ENCODE measurements around the gene ADPRHL1. TPM values are rescaled to one million over a fixed set of nuclear protein-coding genes. Genes with fewer than 3 reads are reported as not detected.
A peak's percentile ranks its signal among the peaks of the same experiment; 100 is the strongest.

The ADPRHL1 gene
- total and polyA plus RNA-seq, 10 donors: 0.52 to 4.3 (median 1.5) TPM

- intact Hi-C loops (cut with DNase I; ENCODE audit: low total_unique reads): no loop called here
- TF ChIP-seq POLR2AphosphoS5 (IDR thresholded peaks at IDR 0.05): no peak
- no peak for TF ChIP-seq POLR2A (IDR thresholded peaks at IDR 0.05)
- TF ChIP-seq CTCF (IDR thresholded peaks at IDR 0.05 in 8 of 11, conservative IDR thresholded peaks at IDR 0.05 in 3 of 11): no peak
- DNase-seq: no peak
- H3K4me1 ChIP-seq: peaks cover 0 to 6% (median 0%) of the 10 kb centered on the region in 6 donors
- H3K27me3 ChIP-seq (replicated peaks in 1 of 7): no peaks in the 10 kb centered on the region
- no peak overlapping the region for H3K4me3 ChIP-seq
- H3K27ac ChIP-seq: no peak overlapping the region
- H3K9me3 ChIP-seq: no peaks in the 10 kb centered on the region
- WGBS, 5 donors: 94 to 96% (median 95%) methylated on average over 12 of the region's 12 CpGs
- peaks cover 0 to 89% (median 49%) of the 10 kb centered on the region in 6 donors for H3K36me3 ChIP-seq
These were observed 7.9 kb upstream of the ADPRHL1 start for GRCh38 chr13:113461022-113461751.

GRCh38 chr13:113460599-113460998 is 7.3 kb upstream of the ADPRHL1 start:
- 93 to 96% (median 96%) methylated on average over 12 to 14 of the region's 14 CpGs for WGBS, 5 donors

GRCh38 chr13:113460064-113460555 is 6.8 kb upstream of the ADPRHL1 start:
- H3K9me3 ChIP-seq: no peaks in the 10 kb centered on the region
- intact Hi-C loops (cut with DNase I; ENCODE audit: low total_unique reads): no loop called here
- H3K27ac ChIP-seq: no peak overlapping the region
- H3K36me3 ChIP-seq: peaks cover 0 to 89% (median 53%) of the 10 kb centered on the region in 6 donors
- no peak for DNase-seq
- no peak overlapping the region for H3K4me3 ChIP-seq
- no peaks in the 10 kb centered on the region for H3K27me3 ChIP-seq (replicated peaks in 1 of 7)
- 86 to 93% (median 90%) methylated on average over 14 of the region's 14 CpGs for WGBS, 5 donors
- peaks cover 0 to 2% (median 0%) of the 10 kb centered on the region in 6 donors for H3K4me1 ChIP-seq
- TF ChIP-seq CTCF (IDR thresholded peaks at IDR 0.05 in 8 of 11, conservative IDR thresholded peaks at IDR 0.05 in 3 of 11): no peak
- no peak for TF ChIP-seq POLR2A (IDR thresholded peaks at IDR 0.05)
- TF ChIP-seq POLR2AphosphoS5 (IDR thresholded peaks at IDR 0.05): no peak

More at GRCh38 chr13:113460599-113460998, 7.3 kb upstream of the ADPRHL1 start:
- Histone ChIP-seq H3K27me3 (replicated peaks in 1 of 7) (no peaks in the 10 kb centered on the region), H3K4me1 (peaks cover 0 to 6% (median 0%) of the 10 kb centered on the region in 6 donors), H3K36me3 (peaks cover 0 to 89% (median 52%) of the 10 kb centered on the region in 6 donors), H3K9me3 (no peaks in the 10 kb centered on the region), H3K4me3 (no peak overlapping the region), H3K27ac (no peak overlapping the region)
- intact Hi-C loops (cut with DNase I; ENCODE audit: low total_unique reads): no loop called here
- TF ChIP-seq POLR2A (IDR thresholded peaks at IDR 0.05) (no peak), CTCF (IDR thresholded peaks at IDR 0.05 in 8 of 11, conservative IDR thresholded peaks at IDR 0.05 in 3 of 11) (no peak), POLR2AphosphoS5 (IDR thresholded peaks at IDR 0.05) (no peak)
- DNase-seq: peak; percentile 33

Measured in spleen (tissue), 11 donors.